CD14-positive monocyte (primary cell): ENCODE results near the gene RNF152. TPM values are rescaled to one million over a fixed set of nuclear protein-coding genes. Genes with fewer than 3 reads are reported as not detected.
"Not testable (repeated sequence)": the region's sequence is repeated elsewhere in the genome, so short reads cannot be mapped to it uniquely, and the experiment has no call there.

Experiments
- DNase-seq, 3 donors: peaks; one replicate each; pipeline ENCODE4 v3.0.0-alpha.2; 2011 to 2022
- H2AFZ ChIP-seq: 2 replicates; pipeline ENCODE4 v1.6.0; 2012; ENCODE audit warnings: mild to moderate bottlenecking, low read depth, low read length, inconsistent platforms; ENCODE audit not compliant: insufficient read depth, poor library complexity, severe bottlenecking
- H3K27ac ChIP-seq, 2 donors: 1 replicate in 1 of 2; 2 replicates in 1 of 2; pipeline ENCODE4 v1.5.1; 2012 to 2013; ENCODE audit warnings: low read length in 2 of 2, control low read depth in 1 of 2, inconsistent platforms in 1 of 2, low read depth in 1 of 2, mild to moderate bottlenecking in 1 of 2
- H3K27me3 ChIP-seq, 2 donors: one replicate each; pipeline versions ENCODE4 v1.6.0 to v1.6.1; 2011 to 2013; ENCODE audit warnings: low read length in 2 of 2; ENCODE audit not compliant: control insufficient read depth in 2 of 2, insufficient read depth in 2 of 2
- H3K36me3 ChIP-seq, 2 donors: replicated peaks in 1 of 2; 1 replicate in 1 of 2; 2 replicates in 1 of 2; pipeline versions ENCODE4 v1.5.1 to v1.6.1; 2012 to 2013; ENCODE audit warnings: low read length in 2 of 2, control low read depth in 1 of 2, inconsistent platforms in 1 of 2, mild to moderate bottlenecking in 1 of 2; ENCODE audit not compliant: insufficient read depth in 2 of 2, control insufficient read depth in 1 of 2
- H3K4me1 ChIP-seq, 2 donors: 1 replicate in 1 of 2; 2 replicates in 1 of 2; pipeline versions ENCODE4 v1.5.1 to v1.6.1; 2012 to 2013; ENCODE audit warnings: low read length in 2 of 2, control low read depth in 1 of 2, inconsistent platforms in 1 of 2, mild to moderate bottlenecking in 1 of 2, moderate library complexity in 1 of 2; ENCODE audit not compliant: insufficient read depth in 2 of 2, control insufficient read depth in 1 of 2
- H3K4me2 ChIP-seq: replicated peaks from 2 replicates; pipeline ENCODE3; 2012; ENCODE audit warnings: low read length, moderate library complexity, mild to moderate bottlenecking; ENCODE audit not compliant: poor library complexity, severe bottlenecking; ENCODE audit errors: extremely low read depth
- H3K4me3 ChIP-seq, 3 experiments: fragments of 200-600 bp in 1 of 3; sonication (generic) in 1 of 3; replicated peaks in 1 of 3; 1 replicate in 2 of 3; 2 replicates in 1 of 3; pipeline ENCODE4 v1.5.1; 2011 to 2013; ENCODE audit warnings: low read length in 3 of 3, mild to moderate bottlenecking in 3 of 3, control low read depth in 2 of 3, low read depth in 2 of 3, inconsistent platforms in 1 of 3, moderate library complexity in 1 of 3
- H3K79me2 ChIP-seq: 2 replicates; pipeline ENCODE4 v1.6.0; 2012; ENCODE audit warnings: mild to moderate bottlenecking, control low read depth, inconsistent platforms, low read length, moderate library complexity; ENCODE audit not compliant: insufficient read depth
- H3K9ac ChIP-seq: 2 replicates; pipeline ENCODE4 v1.6.0; 2017; ENCODE audit warnings: low read length, mild to moderate bottlenecking; ENCODE audit not compliant: insufficient read depth, poor library complexity, severe bottlenecking
- H3K9me3 ChIP-seq, 2 donors: replicated peaks in 1 of 2; 1 replicate in 1 of 2; 2 replicates in 1 of 2; pipeline versions ENCODE4 v1.5.1 to v1.6.1; 2012 to 2013; ENCODE audit warnings: low read length in 2 of 2, control low read depth in 1 of 2; ENCODE audit not compliant: control insufficient read depth in 1 of 2, insufficient read depth in 1 of 2
- H4K20me1 ChIP-seq: 2 replicates; pipeline ENCODE4 v1.6.0; 2012; ENCODE audit warnings: mild to moderate bottlenecking, low read length, control low read depth, moderate library complexity; ENCODE audit not compliant: insufficient read depth
- H3K27ac Mint-ChIP-seq, 7 donors: one replicate each; pipeline ENCODE4 v1.8.0; 2020; ENCODE audit warnings: mild to moderate bottlenecking in 7 of 7, mixed read lengths in 7 of 7, moderate library complexity in 6 of 7, inconsistent platforms in 2 of 7
- H3K27me3 Mint-ChIP-seq, 3 donors: one replicate each; pipeline ENCODE4 v1.8.0; 2021 to 2022; ENCODE audit warnings: low read depth in 3 of 3, mild to moderate bottlenecking in 3 of 3, mixed read lengths in 3 of 3, moderate library complexity in 3 of 3, inconsistent platforms in 1 of 3
- H3K36me3 Mint-ChIP-seq, 2 donors: one replicate each; pipeline ENCODE4 v1.8.0; 2020; ENCODE audit warnings: mixed read lengths in 2 of 2, inconsistent platforms in 1 of 2, mild to moderate bottlenecking in 1 of 2
- H3K4me1 Mint-ChIP-seq: one replicate; pipeline ENCODE4 v1.8.0; 2020; ENCODE audit warnings: mild to moderate bottlenecking, mixed read lengths
- H3K4me3 Mint-ChIP-seq, 2 donors: one replicate each; pipeline ENCODE4 v1.8.0; 2020; ENCODE audit warnings: mild to moderate bottlenecking in 2 of 2, mixed read lengths in 2 of 2, moderate library complexity in 1 of 2
- H3K9me3 Mint-ChIP-seq, 7 donors: one replicate each; pipeline ENCODE4 v1.8.0; 2020 to 2022; ENCODE audit warnings: mixed read lengths in 7 of 7, mild to moderate bottlenecking in 6 of 7, moderate library complexity in 6 of 7, inconsistent platforms in 2 of 7
- CTCF ChIP-seq: fragments of 200-600 bp; IDR thresholded peaks from one replicate; pipeline ENCODE4 v1.8.0; 2022; ENCODE audit warnings: antibody characterized with exemption, mild to moderate bottlenecking
- WGBS: methylation state at CpG from one replicate; pipeline ENCODE4 v1.1.5; 2013; ENCODE audit warnings: missing lambda C conversion rate; ENCODE audit not compliant: insufficient coverage; 5-methylcytosine and 5-hydroxymethylcytosine counted together
- intact Hi-C, 2 donors: fragments of 100-400 bp; cut with micrococcal nuclease; formaldehyde crosslinking; loops; one replicate each; pipeline versions ENCODE4 v1.15.0 to v1.15.1; 2023
- polyA plus RNA-seq, 3 donors: library from polyadenylated mRNA; depleted of rRNA in 1 of 3; unstranded in 2 of 3; stranded (reverse) in 1 of 3; fragments of 300-500 nt in 2 of 3; fragments of >200 nt in 1 of 3; fragmentation: Illumina TruSeq in 2 of 3; gene quantifications; 1 replicate in 2 of 3; 2 replicates in 1 of 3; pipeline ENCODE4 v1.2.3, GENCODE V29; 2012 to 2021

Gene RNF152
- polyA plus RNA-seq, 3 donors = 0.03 to 0.54 (median 0.45) TPM

- Mint-ChIP-seq H3K4me3 (no peak overlapping the region), H3K27ac (no peak overlapping the region), H3K27me3 (peaks cover 0 to 7% (median 2%) of the 10 kb centered on the region in 3 donors), H3K9me3 (peaks cover 0 to 14% (median 5%) of the 10 kb centered on the region in 7 donors), H3K4me1 (no peaks in the 10 kb centered on the region), H3K36me3 (no peaks in the 10 kb centered on the region)
- no peaks in the 10 kb centered on the region for H3K9me3 ChIP-seq
- no peak overlapping the region for H3K27ac ChIP-seq
- no peaks in the 10 kb centered on the region for H3K36me3 ChIP-seq
- H3K4me3 ChIP-seq = no peak overlapping the region
- DNase-seq = no peak
- H3K79me2 ChIP-seq = no peaks in the 10 kb centered on the region
- 96% methylated on average over 3 of the region's 3 CpGs for WGBS
- no peak overlapping the region for H2AFZ ChIP-seq
- H4K20me1 ChIP-seq = no peaks in the 10 kb centered on the region
- intact Hi-C loops = no loop called here
- H3K4me1 ChIP-seq = no peaks in the 10 kb centered on the region
- no peak overlapping the region for H3K4me2 ChIP-seq
- H3K9ac ChIP-seq = no peak overlapping the region
- no peak for TF ChIP-seq CTCF
- no peaks in the 10 kb centered on the region for H3K27me3 ChIP-seq
Measured at GRCh38 chr18:61782545-61782944, 110.3 kb downstream of the RNF152 start.

- H3K4me2 ChIP-seq, H3K4me1 ChIP-seq, H3K27me3 ChIP-seq, H3K4me3 ChIP-seq, H3K27ac Mint-ChIP-seq, H3K9ac ChIP-seq, H3K27me3 Mint-ChIP-seq, H4K20me1 ChIP-seq, H3K36me3 Mint-ChIP-seq, H3K36me3 ChIP-seq, DNase-seq, H3K79me2 ChIP-seq, H3K4me3 Mint-ChIP-seq, H2AFZ ChIP-seq, H3K4me1 Mint-ChIP-seq, H3K27ac ChIP-seq, intact Hi-C loops, H3K9me3 ChIP-seq: not testable (repeated sequence)
- peaks cover 5 to 27% (median 12%) of the 10 kb centered on the region in 7 donors for H3K9me3 Mint-ChIP-seq
Measured at GRCh38 chr18:61776201-61776600, 116.6 kb downstream of the RNF152 start.
